Breast epithelium (tissue), 3 donors: Measurements from ENCODE around the gene LRRK1.
"Not testable (repeated sequence)": the region's sequence is repeated elsewhere in the genome, so short reads cannot be mapped to it uniquely, and the experiment has no call there.

ENCODE experiments used
- CTCF ChIP-seq, 3 donors: fragments of 450-650 bp; IDR thresholded peaks; one replicate each; pipeline ENCODE4 v1.5.1; 2016 to 2017; ENCODE audit warnings: antibody characterized with exemption in 3 of 3, mild to moderate bottlenecking in 3 of 3, moderate library complexity in 3 of 3
- POLR2A ChIP-seq: fragments of 450-650 bp; IDR thresholded peaks from one replicate; pipeline ENCODE4 v1.6.1; 2016; ENCODE audit warnings: antibody characterized with exemption, mild to moderate bottlenecking, moderate library complexity
- POLR2AphosphoS5 ChIP-seq, 3 donors: sonication (generic); formaldehyde crosslinking; IDR thresholded peaks; one replicate each; pipeline ENCODE4 v1.6.1; 2017; ENCODE audit warnings: antibody characterized with exemption in 3 of 3

DNA sequence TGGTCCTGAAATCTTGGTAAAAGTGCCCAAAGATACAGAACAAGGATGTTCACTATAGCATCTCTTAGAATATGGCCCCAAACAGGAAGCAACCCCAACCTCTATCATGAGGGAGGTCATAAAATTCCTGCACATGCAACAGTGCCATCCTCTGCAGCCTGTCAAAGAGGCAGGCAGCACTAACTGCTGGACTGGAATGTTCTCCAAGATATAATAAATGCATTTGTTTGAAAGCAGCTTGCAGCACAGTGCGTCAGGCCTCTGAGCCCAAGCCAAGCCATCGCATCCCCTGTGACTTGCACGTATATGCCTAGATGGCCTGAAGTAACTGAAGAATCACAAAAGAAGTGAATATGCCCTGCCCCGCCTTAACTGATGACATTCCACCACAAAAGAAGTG is 153.1 kb downstream of the LRRK1 start:
- TF ChIP-seq POLR2A; CTCF (IDR thresholded peaks at IDR 0.05); POLR2AphosphoS5 (IDR thresholded peaks at IDR 0.05): not testable (repeated sequence)
